ENCODE data around the gene TERT.

DNA sequence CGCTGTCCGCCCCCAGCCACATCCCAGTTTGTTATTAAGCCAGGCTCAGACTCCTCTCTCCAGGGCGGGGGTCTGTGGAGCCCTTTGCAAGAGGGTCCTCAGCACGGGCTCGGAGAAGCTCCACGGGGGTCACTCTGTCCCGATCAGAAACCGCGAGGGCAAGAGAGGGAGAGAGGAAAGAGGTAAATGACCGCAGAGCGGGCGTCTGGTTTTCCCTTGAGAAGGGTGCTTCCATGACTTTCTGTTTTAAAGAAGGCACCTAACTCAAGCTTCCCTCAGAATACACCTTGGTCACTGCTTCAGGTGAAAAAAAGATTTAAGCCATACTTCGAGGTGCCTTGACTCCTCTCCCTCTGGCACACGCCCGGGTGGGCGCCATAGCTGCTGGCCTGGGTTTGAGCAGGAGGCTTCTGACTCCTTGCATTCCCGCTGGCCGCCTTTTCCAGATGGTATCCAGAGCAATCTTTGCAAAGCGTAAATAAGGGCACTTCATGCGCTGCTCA is 5.8 kb upstream of the TERT start:
- TF ChIP-seq ZFP30 (CRISPR knock-in tag; IDR thresholded peaks at IDR 0.05) (no peak), OSR1 (CRISPR knock-in tag; IDR thresholded peaks at IDR 0.05) (no peak)
- TF ChIP-seq, protein P1, sequence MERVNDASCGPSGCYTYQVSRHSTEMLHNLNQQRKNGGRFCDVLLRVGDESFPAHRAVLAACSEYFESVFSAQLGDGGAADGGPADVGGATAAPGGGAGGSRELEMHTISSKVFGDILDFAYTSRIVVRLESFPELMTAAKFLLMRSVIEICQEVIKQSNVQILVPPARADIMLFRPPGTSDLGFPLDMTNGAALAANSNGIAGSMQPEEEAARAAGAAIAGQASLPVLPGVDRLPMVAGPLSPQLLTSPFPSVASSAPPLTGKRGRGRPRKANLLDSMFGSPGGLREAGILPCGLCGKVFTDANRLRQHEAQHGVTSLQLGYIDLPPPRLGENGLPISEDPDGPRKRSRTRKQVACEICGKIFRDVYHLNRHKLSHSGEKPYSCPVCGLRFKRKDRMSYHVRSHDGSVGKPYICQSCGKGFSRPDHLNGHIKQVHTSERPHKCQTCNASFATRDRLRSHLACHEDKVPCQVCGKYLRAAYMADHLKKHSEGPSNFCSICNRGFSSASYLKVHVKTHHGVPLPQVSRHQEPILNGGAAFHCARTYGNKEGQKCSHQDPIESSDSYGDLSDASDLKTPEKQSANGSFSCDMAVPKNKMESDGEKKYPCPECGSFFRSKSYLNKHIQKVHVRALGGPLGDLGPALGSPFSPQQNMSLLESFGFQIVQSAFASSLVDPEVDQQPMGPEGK (CRISPR knock-in tag; IDR thresholded peaks at IDR 0.05; ENCODE audit: borderline replicate concordance) = no peak

All from SK-N-SH treated with all-trans-retinoic acid at 6 μM for 48 hours (cell line).